ENCODE measurements around the gene TMEM106C. TPM values are rescaled to one million over a fixed set of nuclear protein-coding genes. Genes with fewer than 3 reads are reported as not detected.

The TMEM106C gene
- total RNA-seq, 4 donors from 2014 or later = 52.9 to 112 (median 79.1) TPM

- Histone ChIP-seq H3K4me3 (replicated peaks in 1 of 3) (no peak overlapping the region), H3K9me3 (no peaks in the 10 kb centered on the region), H3K27ac (no peak overlapping the region), H3K27me3 (no peaks in the 10 kb centered on the region), H3K36me3 (no peaks in the 10 kb centered on the region), H3K4me1 (no peaks in the 10 kb centered on the region)
- intact Hi-C loops (cut with DNase I) = no loop called here
- 38 to 75% methylated on average over 1 of the region's 1 CpG for WGBS, 2 donors
- TF ChIP-seq POLR2A (IDR thresholded peaks at IDR 0.05) = no peak
- no peak for TF ChIP-seq CTCF (IDR thresholded peaks at IDR 0.05)
- DNase-seq = no peak
These were observed 51.7 kb downstream of the TMEM106C start for GRCh38 chr12:48015129-48015528.

- Histone ChIP-seq H3K9me3 (no peaks in the 10 kb centered on the region), H3K27me3 (no peaks in the 10 kb centered on the region), H3K4me1 (no peaks in the 10 kb centered on the region), H3K27ac (no peak overlapping the region), H3K4me3 (replicated peaks in 1 of 3) (no peak overlapping the region), H3K36me3 (no peaks in the 10 kb centered on the region)
- WGBS, 2 donors = 84 to 95% methylated on average over 7 of the region's 7 CpGs
- no peak for TF ChIP-seq CTCF (IDR thresholded peaks at IDR 0.05)
- no peak for TF ChIP-seq POLR2A (IDR thresholded peaks at IDR 0.05)
- intact Hi-C loops (cut with DNase I) = no loop called here
- DNase-seq = no peak
These were observed 52.6 kb downstream of the TMEM106C start for GRCh38 chr12:48015954-48016353.

- Histone ChIP-seq H3K4me1 (no peaks in the 10 kb centered on the region), H3K9me3 (no peaks in the 10 kb centered on the region), H3K4me3 (replicated peaks in 1 of 3) (no peak overlapping the region), H3K27ac (no peak overlapping the region), H3K36me3 (no peaks in the 10 kb centered on the region), H3K27me3 (no peaks in the 10 kb centered on the region)
- DNase-seq = no peak
- intact Hi-C loops (cut with DNase I) = no loop called here
- WGBS, 2 donors = 77 to 80% methylated on average over 8 of the region's 8 CpGs
- no peak for TF ChIP-seq POLR2A (IDR thresholded peaks at IDR 0.05)
- no peak for TF ChIP-seq CTCF (IDR thresholded peaks at IDR 0.05)
These were observed 53.1 kb downstream of the TMEM106C start for GRCh38 chr12:48016373-48017020.

GRCh38 chr12:48017496-48017895, 54.1 kb downstream of the TMEM106C start:
- no peak overlapping the region for H3K27ac ChIP-seq
- DNase-seq = no peak
- H3K27me3 ChIP-seq = no peaks in the 10 kb centered on the region
- no peaks in the 10 kb centered on the region for H3K36me3 ChIP-seq
- WGBS, 2 donors = 76 to 80% methylated on average over 5 of the region's 5 CpGs
- no peaks in the 10 kb centered on the region for H3K9me3 ChIP-seq
- intact Hi-C loops (cut with DNase I) = no loop called here
- no peak overlapping the region for H3K4me3 ChIP-seq (replicated peaks in 1 of 3)
- no peaks in the 10 kb centered on the region for H3K4me1 ChIP-seq
- TF ChIP-seq CTCF (IDR thresholded peaks at IDR 0.05) = no peak
- TF ChIP-seq POLR2A (IDR thresholded peaks at IDR 0.05) = no peak

GRCh38 chr12:48017921-48018617, 54.7 kb downstream of the TMEM106C start:
- H3K4me1 ChIP-seq = no peaks in the 10 kb centered on the region
- TF ChIP-seq POLR2A (IDR thresholded peaks at IDR 0.05) = no peak
- no peak for TF ChIP-seq CTCF (IDR thresholded peaks at IDR 0.05)
- H3K27ac ChIP-seq = no peak overlapping the region
- intact Hi-C loops (cut with DNase I) = no loop called here
- no peaks in the 10 kb centered on the region for H3K36me3 ChIP-seq
- DNase-seq = no peak
- no peak overlapping the region for H3K4me3 ChIP-seq (replicated peaks in 1 of 3)
- H3K27me3 ChIP-seq = no peaks in the 10 kb centered on the region
- WGBS, 2 donors = 69 to 75% methylated on average over 4 of the region's 4 CpGs
- no peaks in the 10 kb centered on the region for H3K9me3 ChIP-seq

All from thyroid gland (tissue), 4 donors.